ENCODE results near the gene TNFSF13. TPM values are rescaled to one million over a fixed set of nuclear protein-coding genes. Genes with fewer than 3 reads are reported as not detected.

The TNFSF13 gene
- polyA plus RNA-seq, 2 of the 4 experiments (the other 2 are of a cell fraction), result 0.61 to 1.0 TPM

DNA sequence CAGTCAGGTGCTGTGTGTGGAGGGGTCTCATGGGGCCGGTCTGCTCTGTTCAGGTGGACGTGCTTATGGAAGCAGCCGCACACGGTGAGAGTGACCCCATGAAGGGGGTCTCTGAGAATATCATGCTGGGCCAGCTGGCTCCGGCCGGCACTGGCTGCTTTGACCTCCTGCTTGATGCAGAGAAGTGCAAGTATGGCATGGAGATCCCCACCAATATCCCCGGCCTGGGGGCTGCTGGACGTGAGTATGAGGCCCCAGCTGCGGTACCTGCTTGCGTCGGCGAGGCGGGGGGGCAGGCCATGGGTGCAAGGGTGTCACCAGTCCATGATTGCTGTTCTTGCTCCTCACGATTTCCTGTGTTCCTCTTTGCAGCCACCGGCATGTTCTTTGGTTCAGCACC is 46.4 kb upstream of the TNFSF13 start (continued):
- TF ChIP-seq, protein P1, sequence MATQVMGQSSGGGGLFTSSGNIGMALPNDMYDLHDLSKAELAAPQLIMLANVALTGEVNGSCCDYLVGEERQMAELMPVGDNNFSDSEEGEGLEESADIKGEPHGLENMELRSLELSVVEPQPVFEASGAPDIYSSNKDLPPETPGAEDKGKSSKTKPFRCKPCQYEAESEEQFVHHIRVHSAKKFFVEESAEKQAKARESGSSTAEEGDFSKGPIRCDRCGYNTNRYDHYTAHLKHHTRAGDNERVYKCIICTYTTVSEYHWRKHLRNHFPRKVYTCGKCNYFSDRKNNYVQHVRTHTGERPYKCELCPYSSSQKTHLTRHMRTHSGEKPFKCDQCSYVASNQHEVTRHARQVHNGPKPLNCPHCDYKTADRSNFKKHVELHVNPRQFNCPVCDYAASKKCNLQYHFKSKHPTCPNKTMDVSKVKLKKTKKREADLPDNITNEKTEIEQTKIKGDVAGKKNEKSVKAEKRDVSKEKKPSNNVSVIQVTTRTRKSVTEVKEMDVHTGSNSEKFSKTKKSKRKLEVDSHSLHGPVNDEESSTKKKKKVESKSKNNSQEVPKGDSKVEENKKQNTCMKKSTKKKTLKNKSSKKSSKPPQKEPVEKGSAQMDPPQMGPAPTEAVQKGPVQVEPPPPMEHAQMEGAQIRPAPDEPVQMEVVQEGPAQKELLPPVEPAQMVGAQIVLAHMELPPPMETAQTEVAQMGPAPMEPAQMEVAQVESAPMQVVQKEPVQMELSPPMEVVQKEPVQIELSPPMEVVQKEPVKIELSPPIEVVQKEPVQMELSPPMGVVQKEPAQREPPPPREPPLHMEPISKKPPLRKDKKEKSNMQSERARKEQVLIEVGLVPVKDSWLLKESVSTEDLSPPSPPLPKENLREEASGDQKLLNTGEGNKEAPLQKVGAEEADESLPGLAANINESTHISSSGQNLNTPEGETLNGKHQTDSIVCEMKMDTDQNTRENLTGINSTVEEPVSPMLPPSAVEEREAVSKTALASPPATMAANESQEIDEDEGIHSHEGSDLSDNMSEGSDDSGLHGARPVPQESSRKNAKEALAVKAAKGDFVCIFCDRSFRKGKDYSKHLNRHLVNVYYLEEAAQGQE (IDR thresholded peaks at IDR 0.05), result no peak
- TF ChIP-seq KDM1A (IDR thresholded peaks at IDR 0.05; ENCODE audit: low read depth) (no peak), PHF8 (IDR thresholded peaks at IDR 0.05; ENCODE audit: borderline replicate concordance, low read depth) (no peak), BHLHE40 (IDR thresholded peaks at IDR 0.05; ENCODE audit: low read depth, low read length) (no peak), MAFK (IDR thresholded peaks at IDR 0.05; ENCODE audit: partially characterized antibody) (no peak)

DNA sequence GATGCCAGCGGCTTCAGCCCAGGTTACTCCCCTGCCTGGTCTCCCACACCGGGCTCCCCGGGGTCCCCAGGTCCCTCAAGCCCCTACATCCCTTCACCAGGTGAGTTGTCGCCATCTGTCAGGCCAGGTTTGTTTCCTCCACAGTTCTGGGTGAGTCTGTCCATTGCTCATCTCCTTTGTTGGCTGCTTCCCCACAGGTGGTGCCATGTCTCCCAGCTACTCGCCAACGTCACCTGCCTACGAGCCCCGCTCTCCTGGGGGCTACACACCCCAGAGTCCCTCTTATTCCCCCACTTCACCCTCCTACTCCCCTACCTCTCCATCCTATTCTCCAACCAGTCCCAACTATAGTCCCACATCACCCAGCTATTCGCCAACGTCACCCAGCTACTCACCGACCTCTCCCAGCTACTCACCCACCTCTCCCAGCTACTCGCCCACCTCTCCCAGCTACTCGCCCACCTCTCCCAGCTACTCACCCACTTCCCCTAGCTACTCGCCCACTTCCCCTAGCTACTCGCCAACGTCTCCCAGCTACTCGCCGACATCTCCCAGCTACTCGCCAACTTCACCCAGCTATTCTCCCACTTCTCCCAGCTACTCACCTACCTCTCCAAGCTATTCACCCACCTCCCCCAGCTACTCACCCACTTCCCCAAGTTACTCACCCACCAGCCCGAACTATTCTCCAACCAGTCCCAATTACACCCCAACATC is 45.6 kb upstream of the TNFSF13 start:
- no peak for ATAC-seq
- ChIA-PET POLR2A (interaction anchor here (0.8 to 1.5 kb wide), 2 partner anchors 29 to 48 kb away, joined by 3 to 13 read pairs; partner anchors contain the start of gene POLR2A), CTCF (interaction anchor here (0.8 to 9.8 kb wide), 18 partner anchors 8 to 232 kb away, joined by 3 to 232 read pairs (median 15); partner anchors contain the start of genes SENP3, SLC2A4, TMEM256 and TNFSF12)
- 95% methylated on average over 20 of the region's 20 CpGs for WGBS (ENCODE audit: missing lambda C conversion rate)
- FAIRE-seq, result no peak
- TF ChIP-seq POLR2A (IDR thresholded peaks at IDR 0.05; ENCODE audit: low read length) (no peak), ZFP36 (IDR thresholded peaks at IDR 0.05; ENCODE audit: borderline replicate concordance, partially characterized antibody) (no peak), CBX8 (IDR thresholded peaks at IDR 0.05) (no peak), JUN (IDR thresholded peaks at IDR 0.05) (no peak), EHMT2 (IDR thresholded peaks at IDR 0.05; ENCODE audit: low read depth) (no peak), FOSL2 (IDR thresholded peaks at IDR 0.05) (no peak), FOSL2 (CRISPR knock-in tag; IDR thresholded peaks at IDR 0.05) (no peak), MYC (IDR thresholded peaks at IDR 0.05; ENCODE audit: borderline replicate concordance, low read length) (no peak), KDM1A (IDR thresholded peaks at IDR 0.05; ENCODE audit: low read depth) (no peak), HEYL (CRISPR knock-in tag; IDR thresholded peaks at IDR 0.05) (no peak)
- TF ChIP-seq, protein P2, sequence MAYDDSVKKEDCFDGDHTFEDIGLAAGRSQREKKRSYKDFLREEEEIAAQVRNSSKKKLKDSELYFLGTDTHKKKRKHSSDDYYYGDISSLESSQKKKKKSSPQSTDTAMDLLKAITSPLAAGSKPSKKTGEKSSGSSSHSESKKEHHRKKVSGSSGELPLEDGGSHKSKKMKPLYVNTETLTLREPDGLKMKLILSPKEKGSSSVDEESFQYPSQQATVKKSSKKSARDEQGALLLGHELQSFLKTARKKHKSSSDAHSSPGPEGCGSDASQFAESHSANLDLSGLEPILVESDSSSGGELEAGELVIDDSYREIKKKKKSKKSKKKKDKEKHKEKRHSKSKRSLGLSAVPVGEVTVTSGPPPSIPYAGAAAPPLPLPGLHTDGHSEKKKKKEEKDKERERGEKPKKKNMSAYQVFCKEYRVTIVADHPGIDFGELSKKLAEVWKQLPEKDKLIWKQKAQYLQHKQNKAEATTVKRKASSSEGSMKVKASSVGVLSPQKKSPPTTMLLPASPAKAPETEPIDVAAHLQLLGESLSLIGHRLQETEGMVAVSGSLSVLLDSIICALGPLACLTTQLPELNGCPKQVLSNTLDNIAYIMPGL (CRISPR knock-in tag; IDR thresholded peaks at IDR 0.05; ENCODE audit: borderline replicate concordance), result no peak
- TF ChIP-seq, protein P3, sequence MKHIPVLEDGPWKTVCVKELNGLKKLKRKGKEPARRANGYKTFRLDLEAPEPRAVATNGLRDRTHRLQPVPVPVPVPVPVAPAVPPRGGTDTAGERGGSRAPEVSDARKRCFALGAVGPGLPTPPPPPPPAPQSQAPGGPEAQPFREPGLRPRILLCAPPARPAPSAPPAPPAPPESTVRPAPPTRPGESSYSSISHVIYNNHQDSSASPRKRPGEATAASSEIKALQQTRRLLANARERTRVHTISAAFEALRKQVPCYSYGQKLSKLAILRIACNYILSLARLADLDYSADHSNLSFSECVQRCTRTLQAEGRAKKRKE (CRISPR knock-in tag; IDR thresholded peaks at IDR 0.05; ENCODE audit: low read depth), result no peak
- no peak for DNase-seq (ENCODE audit: low read depth in 1 of 2, low spot score in 1 of 2)
- Histone ChIP-seq H3K9me3 (no peaks in the 10 kb centered on the region), H3K27ac (no peak overlapping the region), H3K4me2 (no peak overlapping the region), H3K4me3 (no peak overlapping the region), H3K4me1 (no peaks in the 10 kb centered on the region)

DNA sequence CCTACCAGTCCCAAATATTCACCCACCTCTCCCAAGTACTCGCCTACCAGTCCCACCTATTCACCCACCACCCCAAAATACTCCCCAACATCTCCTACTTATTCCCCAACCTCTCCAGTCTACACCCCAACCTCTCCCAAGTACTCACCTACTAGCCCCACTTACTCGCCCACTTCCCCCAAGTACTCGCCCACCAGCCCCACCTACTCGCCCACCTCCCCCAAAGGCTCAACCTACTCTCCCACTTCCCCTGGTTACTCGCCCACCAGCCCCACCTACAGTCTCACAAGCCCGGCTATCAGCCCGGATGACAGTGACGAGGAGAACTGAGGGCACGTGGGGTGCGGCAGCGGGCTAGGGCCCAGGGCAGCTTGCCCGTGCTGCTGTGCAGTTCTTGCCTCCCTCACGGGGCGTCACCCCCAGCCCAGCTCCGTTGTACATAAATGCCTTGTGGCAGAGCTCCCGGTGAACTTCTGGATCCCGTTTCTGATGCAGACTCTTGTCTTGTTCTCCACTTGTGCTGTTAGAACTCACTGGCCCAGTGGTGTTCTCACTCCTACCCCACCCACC is 44.6 kb upstream of the TNFSF13 start:
- POLR2A ChIA-PET, result interaction anchor here (1.5 kb wide), 1 partner anchor 30 kb away, joined by 13 read pairs; the partner anchor contains the start of gene POLR2A
- FAIRE-seq, result no peak

More for the DNA sequence above, 44.6 kb upstream of the TNFSF13 start:
- DNase-seq (ENCODE audit: low read depth in 1 of 2, low spot score in 1 of 2) (no peak), ATAC-seq (no peak; a peak in 1 of 6 replicates)
- Histone ChIP-seq H3K4me1 (no peaks in the 10 kb centered on the region), H3K27ac (no peak overlapping the region), H3K9me3 (no peaks in the 10 kb centered on the region), H3K4me3 (no peak overlapping the region), H3K4me2 (no peak overlapping the region)
- 78% methylated on average over 17 of the region's 17 CpGs for WGBS (ENCODE audit: missing lambda C conversion rate)
- CTCF ChIA-PET, result interaction anchor here (0.8 to 9.8 kb wide), 38 partner anchors 7 to 233 kb away, joined by 3 to 232 read pairs (median 5); partner anchors contain the start of genes POLR2A, SENP3, SLC2A4 and SPEM1
- TF ChIP-seq FOSL2 (IDR thresholded peaks at IDR 0.05) (no peak), FOSL2 (CRISPR knock-in tag; IDR thresholded peaks at IDR 0.05) (no peak), ZNF302 (CRISPR knock-in tag; IDR thresholded peaks at IDR 0.05) (no peak), MAFK (IDR thresholded peaks at IDR 0.05; ENCODE audit: partially characterized antibody) (no peak), FOSB (CRISPR knock-in tag; IDR thresholded peaks at IDR 0.05) (no peak), MAZ (IDR thresholded peaks at IDR 0.05; ENCODE audit: borderline replicate concordance, low read depth, low read length) (no peak), KDM1A (IDR thresholded peaks at IDR 0.05; ENCODE audit: low read depth) (no peak), POLR2A (IDR thresholded peaks at IDR 0.05; ENCODE audit: low read length) (no peak), CBX8 (IDR thresholded peaks at IDR 0.05) (no peak)
- TF ChIP-seq, protein P4, sequence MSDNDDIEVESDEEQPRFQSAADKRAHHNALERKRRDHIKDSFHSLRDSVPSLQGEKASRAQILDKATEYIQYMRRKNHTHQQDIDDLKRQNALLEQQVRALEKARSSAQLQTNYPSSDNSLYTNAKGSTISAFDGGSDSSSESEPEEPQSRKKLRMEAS (IDR thresholded peaks at IDR 0.05), result no peak
